Measurements from ENCODE around the gene TOM1. TPM values are rescaled to one million over a fixed set of nuclear protein-coding genes. Genes with fewer than 3 reads are reported as not detected.

TOM1 gene
- total and polyA plus RNA-seq, 7 experiments from 2014 or later = 32.3 to 225 (median 55.3) TPM

DNA sequence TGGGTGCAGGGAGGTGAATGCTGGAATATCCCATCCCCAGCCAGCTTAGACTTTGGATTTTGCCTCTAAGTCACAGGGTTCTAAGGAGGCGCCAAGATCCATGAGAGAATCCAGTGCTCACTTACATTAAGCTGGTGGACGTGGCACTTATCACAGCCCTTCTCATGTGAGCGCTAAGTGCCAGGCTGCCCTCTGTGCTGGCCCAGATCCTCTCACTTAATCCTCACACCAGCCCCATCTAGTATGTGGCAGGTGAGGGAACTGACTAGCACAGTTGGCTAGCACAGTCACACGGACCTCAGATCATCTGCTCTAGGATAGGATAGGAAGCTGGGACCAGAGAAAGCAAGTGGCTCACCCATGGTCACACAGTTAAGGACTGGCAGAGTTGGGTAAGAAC is 84.8 kb downstream of the TOM1 start:
- ATAC-seq (no peak), DNase-seq (no peak)
- H3K27me3 Mint-ChIP-seq = peaks cover 26 to 46% (median 34%) of the 10 kb centered on the region in 5 donors
- H3K36me3 ChIP-seq (ENCODE audit: control insufficient read depth in 2 of 3, insufficient read depth in 3 of 3, low read length in 3 of 3) = no peaks in the 10 kb centered on the region
- no peak overlapping the region for H3K27ac Mint-ChIP-seq
- no peaks in the 10 kb centered on the region for H3K9me3 Mint-ChIP-seq
- ChIA-PET POLR2A (no interaction called here), CTCF (interaction anchor here (0.6 kb wide), 1 partner anchor 10 kb away, joined by 3 read pairs; no protein-coding TSS in a partner anchor)
- no peaks in the 10 kb centered on the region for H3K9me3 ChIP-seq (ENCODE audit: control insufficient read depth in 2 of 3, low read length in 3 of 3)
- no peak overlapping the region for H3K4me3 Mint-ChIP-seq
- peaks cover 7 to 16% (median 11%) of the 10 kb centered on the region in 7 donors for H3K4me1 Mint-ChIP-seq
- H3K4me3 ChIP-seq (ENCODE audit: low read length) = no peak overlapping the region
- H3K4me1 ChIP-seq (ENCODE audit: control insufficient read depth in 2 of 2, insufficient read depth in 2 of 2, low read length in 2 of 2) = peaks cover 0 to 4% of the 10 kb centered on the region in 2 donors
- no peak overlapping the region for H3K27ac ChIP-seq (ENCODE audit: low read depth, low read length)
- intact Hi-C loops (cut with micrococcal nuclease) = no loop called here
- H3K36me3 Mint-ChIP-seq = no peaks in the 10 kb centered on the region
- H3K27me3 ChIP-seq (ENCODE audit: control insufficient read depth in 2 of 2, insufficient read depth in 2 of 2, low read length in 2 of 2) = peaks cover 0 to 6% of the 10 kb centered on the region in 2 donors

DNA sequence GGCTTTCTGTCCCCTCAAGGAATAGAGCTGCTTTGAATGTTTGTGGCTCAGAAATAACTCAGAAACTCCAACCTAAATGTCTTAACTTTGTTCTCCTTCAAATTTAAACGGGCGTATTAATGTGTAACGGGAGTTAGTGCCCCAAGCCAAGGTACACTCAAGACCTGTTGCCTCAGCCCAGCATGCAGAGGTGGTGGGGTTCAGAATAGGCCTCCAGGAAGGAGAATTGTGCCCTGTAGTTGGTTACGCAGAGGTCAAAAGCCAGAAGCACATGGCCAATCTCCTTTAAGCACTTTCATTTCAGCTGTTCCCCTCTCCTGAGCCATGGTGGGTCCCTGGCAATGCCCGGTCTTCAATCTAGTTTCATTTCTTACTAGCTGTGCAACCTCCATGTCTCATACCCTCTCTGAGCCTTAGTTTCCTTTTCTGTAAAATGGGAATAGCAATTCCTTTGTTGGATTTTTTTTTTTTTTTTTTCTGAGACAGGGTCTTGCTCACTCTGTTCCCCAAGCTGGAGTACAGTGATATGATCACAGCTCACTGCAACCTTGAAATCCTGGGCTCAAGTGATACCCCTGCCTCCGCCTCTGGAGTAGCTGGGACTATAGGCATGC is 85.4 kb downstream of the TOM1 start:
- intact Hi-C loops (cut with micrococcal nuclease) = no loop called here
- no peaks in the 10 kb centered on the region for H3K36me3 ChIP-seq (ENCODE audit: control insufficient read depth in 2 of 3, insufficient read depth in 3 of 3, low read length in 3 of 3)
- no peaks in the 10 kb centered on the region for H3K9me3 ChIP-seq (ENCODE audit: control insufficient read depth in 2 of 3, low read length in 3 of 3)
- peaks cover 26 to 46% (median 34%) of the 10 kb centered on the region in 5 donors for H3K27me3 Mint-ChIP-seq
- DNase-seq (no peak), ATAC-seq (no peak)
- H3K4me3 Mint-ChIP-seq = no peak overlapping the region
- H3K9me3 Mint-ChIP-seq = no peaks in the 10 kb centered on the region
- CTCF ChIA-PET = interaction anchor here (0.6 kb wide), 1 partner anchor 10 kb away, joined by 3 read pairs; no protein-coding TSS in a partner anchor
- peaks cover 0 to 6% of the 10 kb centered on the region in 2 donors for H3K27me3 ChIP-seq (ENCODE audit: control insufficient read depth in 2 of 2, insufficient read depth in 2 of 2, low read length in 2 of 2)
- peaks cover 0 to 4% of the 10 kb centered on the region in 2 donors for H3K4me1 ChIP-seq (ENCODE audit: control insufficient read depth in 2 of 2, insufficient read depth in 2 of 2, low read length in 2 of 2)
- no peaks in the 10 kb centered on the region for H3K36me3 Mint-ChIP-seq
- no peak overlapping the region for H3K27ac Mint-ChIP-seq
- H3K4me1 Mint-ChIP-seq = peaks cover 7 to 15% (median 11%) of the 10 kb centered on the region in 7 donors
- H3K27ac ChIP-seq (ENCODE audit: low read depth, low read length) = no peak overlapping the region
- POLR2A ChIA-PET = no interaction called here
- H3K4me3 ChIP-seq (ENCODE audit: low read length) = no peak overlapping the region

DNA sequence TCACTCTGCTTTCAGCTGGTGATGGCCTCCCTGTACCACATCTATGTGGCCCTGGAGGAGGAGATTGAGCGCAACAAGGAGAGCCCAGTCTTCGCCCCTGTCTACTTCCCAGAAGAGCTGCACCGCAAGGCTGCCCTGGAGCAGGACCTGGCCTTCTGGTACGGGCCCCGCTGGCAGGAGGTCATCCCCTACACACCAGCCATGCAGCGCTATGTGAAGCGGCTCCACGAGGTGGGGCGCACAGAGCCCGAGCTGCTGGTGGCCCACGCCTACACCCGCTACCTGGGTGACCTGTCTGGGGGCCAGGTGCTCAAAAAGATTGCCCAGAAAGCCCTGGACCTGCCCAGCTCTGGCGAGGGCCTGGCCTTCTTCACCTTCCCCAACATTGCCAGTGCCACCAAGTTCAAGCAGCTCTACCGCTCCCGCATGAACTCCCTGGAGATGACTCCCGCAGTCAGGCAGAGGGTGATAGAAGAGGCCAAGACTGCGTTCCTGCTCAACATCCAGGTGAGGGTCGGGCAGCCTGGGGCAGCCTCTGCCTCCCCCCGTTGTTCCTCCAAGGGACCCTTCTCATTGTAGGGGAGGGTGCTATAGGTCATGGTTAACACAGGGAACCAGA is 87.1 kb downstream of the TOM1 start:
- intact Hi-C loops (cut with micrococcal nuclease) = no loop called here
- no peak for ATAC-seq

DNA sequence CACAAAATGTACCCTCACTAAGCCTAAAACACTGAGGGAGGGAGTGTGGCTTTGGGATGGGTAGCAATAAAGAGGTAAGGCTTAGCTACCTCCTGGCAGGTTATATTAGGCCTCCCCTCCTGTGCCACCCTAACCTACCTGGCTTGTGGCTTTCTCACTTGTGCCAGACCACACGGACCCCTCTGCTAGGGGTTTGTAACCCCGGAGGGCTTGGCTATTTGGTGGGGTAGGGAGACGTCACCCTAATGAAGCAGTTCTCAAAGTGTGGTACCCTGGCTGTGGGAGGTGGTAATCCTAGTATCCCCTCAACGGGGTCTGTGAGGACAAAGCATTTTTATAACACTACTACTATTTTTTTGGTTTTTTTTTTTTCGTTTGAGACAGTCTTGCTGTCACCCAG is 91.2 kb downstream of the TOM1 start:
- Histone ChIP-seq H3K4me3 (ENCODE audit: low read length) (no peak overlapping the region), H3K9me3 (ENCODE audit: control insufficient read depth in 2 of 3, low read length in 3 of 3) (no peaks in the 10 kb centered on the region), H3K27me3 (ENCODE audit: control insufficient read depth in 2 of 2, insufficient read depth in 2 of 2, low read length in 2 of 2) (no peaks in the 10 kb centered on the region), H3K36me3 (ENCODE audit: control insufficient read depth in 2 of 3, insufficient read depth in 3 of 3, low read length in 3 of 3) (no peaks in the 10 kb centered on the region), H3K4me1 (ENCODE audit: control insufficient read depth in 2 of 2, insufficient read depth in 2 of 2, low read length in 2 of 2) (no peaks in the 10 kb centered on the region), H3K27ac (ENCODE audit: low read depth, low read length) (no peak overlapping the region)
- peaks cover 0 to 6% (median 0%) of the 10 kb centered on the region in 7 donors for H3K4me1 Mint-ChIP-seq
- intact Hi-C loops (cut with micrococcal nuclease) = no loop called here
- H3K9me3 Mint-ChIP-seq = no peaks in the 10 kb centered on the region
- no peak overlapping the region for H3K4me3 Mint-ChIP-seq
- no peak overlapping the region for H3K27ac Mint-ChIP-seq
- ATAC-seq (no peak), DNase-seq (no peak)
- peaks cover 0 to 11% (median 4%) of the 10 kb centered on the region in 5 donors for H3K27me3 Mint-ChIP-seq
- CTCF ChIA-PET = no interaction called here
- H3K36me3 Mint-ChIP-seq = no peaks in the 10 kb centered on the region
- POLR2A ChIA-PET = no interaction called here

More for the DNA sequence above, 87.1 kb downstream of the TOM1 start:
- Histone ChIP-seq H3K27ac (ENCODE audit: low read depth, low read length) (no peak overlapping the region), H3K4me1 (ENCODE audit: control insufficient read depth in 2 of 2, insufficient read depth in 2 of 2, low read length in 2 of 2) (no peaks in the 10 kb centered on the region), H3K36me3 (ENCODE audit: control insufficient read depth in 2 of 3, insufficient read depth in 3 of 3, low read length in 3 of 3) (no peaks in the 10 kb centered on the region), H3K4me3 (ENCODE audit: low read length) (no peak overlapping the region), H3K9me3 (ENCODE audit: control insufficient read depth in 2 of 3, low read length in 3 of 3) (no peaks in the 10 kb centered on the region), H3K27me3 (ENCODE audit: control insufficient read depth in 2 of 2, insufficient read depth in 2 of 2, low read length in 2 of 2) (peaks cover 0 to 1% of the 10 kb centered on the region in 2 donors)
- ChIA-PET CTCF (no interaction called here), POLR2A (no interaction called here)
- H3K27me3 Mint-ChIP-seq = peaks cover 20 to 41% (median 29%) of the 10 kb centered on the region in 5 donors
- no peaks in the 10 kb centered on the region for H3K9me3 Mint-ChIP-seq
- H3K36me3 Mint-ChIP-seq = no peaks in the 10 kb centered on the region
- no peak overlapping the region for H3K27ac Mint-ChIP-seq
- H3K4me3 Mint-ChIP-seq = no peak overlapping the region
- DNase-seq = no peak
- H3K4me1 Mint-ChIP-seq = peaks cover under 1 to 4% (median 1%) of the 10 kb centered on the region in 7 donors

DNA sequence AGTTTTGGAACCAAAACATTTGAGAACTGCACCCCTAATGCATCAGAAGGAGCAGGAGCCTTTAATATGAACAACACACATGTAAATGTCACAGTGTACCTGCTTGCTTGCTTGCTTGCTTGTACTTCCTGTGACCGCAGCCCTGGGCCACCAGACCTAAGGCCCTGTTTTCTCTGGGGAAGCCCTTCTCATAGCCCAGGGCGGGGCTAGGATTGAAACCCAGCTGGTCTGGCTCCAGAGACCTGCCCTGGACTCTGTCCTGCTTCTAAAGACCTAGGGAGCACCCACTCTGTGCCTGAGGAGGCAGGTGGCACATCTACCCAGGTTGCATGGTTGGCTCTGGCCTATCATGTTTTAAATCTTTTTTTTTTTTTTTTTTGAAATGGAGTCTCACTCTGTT is 92.7 kb downstream of the TOM1 start:
- Histone ChIP-seq H3K27me3 (ENCODE audit: control insufficient read depth in 2 of 2, insufficient read depth in 2 of 2, low read length in 2 of 2) (no peaks in the 10 kb centered on the region), H3K36me3 (ENCODE audit: control insufficient read depth in 2 of 3, insufficient read depth in 3 of 3, low read length in 3 of 3) (no peaks in the 10 kb centered on the region), H3K4me3 (ENCODE audit: low read length) (no peak overlapping the region), H3K9me3 (ENCODE audit: control insufficient read depth in 2 of 3, low read length in 3 of 3) (no peaks in the 10 kb centered on the region), H3K27ac (ENCODE audit: low read depth, low read length) (no peak overlapping the region), H3K4me1 (ENCODE audit: control insufficient read depth in 2 of 2, insufficient read depth in 2 of 2, low read length in 2 of 2) (no peaks in the 10 kb centered on the region)
- ChIA-PET POLR2A (no interaction called here), CTCF (no interaction called here)
- DNase-seq (no peak), ATAC-seq (no peak)
- Mint-ChIP-seq H3K27me3 (peaks cover 0 to 4% (median 3%) of the 10 kb centered on the region in 5 donors), H3K4me3 (no peak overlapping the region), H3K27ac (no peak overlapping the region), H3K4me1 (peaks cover 0 to 9% (median 0%) of the 10 kb centered on the region in 7 donors), H3K9me3 (no peaks in the 10 kb centered on the region), H3K36me3 (no peaks in the 10 kb centered on the region)
- intact Hi-C loops (cut with micrococcal nuclease) = no loop called here

DNA sequence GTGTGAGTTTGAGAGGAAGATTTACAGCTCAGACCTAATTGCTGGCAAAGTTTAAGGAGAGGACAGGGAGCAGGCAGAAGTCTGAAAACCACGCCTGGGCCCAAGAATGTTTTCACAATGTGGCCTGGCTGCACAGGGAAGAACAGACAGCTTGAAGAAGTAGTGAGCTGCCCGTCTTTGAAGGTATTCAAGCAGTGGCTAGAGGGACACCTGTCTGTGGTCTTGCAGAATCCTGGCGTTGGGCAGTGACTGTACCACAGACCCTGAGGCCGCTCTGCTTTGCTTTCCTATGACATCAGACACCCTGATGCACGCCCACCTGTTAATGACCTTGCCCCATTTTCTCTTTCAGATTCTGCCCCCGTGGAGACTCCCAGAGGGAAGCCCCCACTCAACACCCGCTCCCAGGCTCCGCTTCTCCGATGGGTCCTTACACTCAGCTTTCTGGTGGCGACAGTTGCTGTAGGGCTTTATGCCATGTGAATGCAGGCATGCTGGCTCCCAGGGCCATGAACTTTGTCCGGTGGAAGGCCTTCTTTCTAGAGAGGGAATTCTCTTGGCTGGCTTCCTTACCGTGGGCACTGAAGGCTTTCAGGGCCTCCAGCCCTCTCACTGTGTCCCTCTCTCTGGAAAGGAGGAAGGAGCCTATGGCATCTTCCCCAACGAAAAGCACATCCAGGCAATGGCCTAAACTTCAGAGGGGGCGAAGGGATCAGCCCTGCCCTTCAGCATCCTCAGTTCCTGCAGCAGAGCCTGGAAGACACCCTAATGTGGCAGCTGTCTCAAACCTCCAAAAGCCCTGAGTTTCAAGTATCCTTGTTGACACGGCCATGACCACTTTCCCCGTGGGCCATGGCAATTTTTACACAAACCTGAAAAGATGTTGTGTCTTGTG is 93.7 kb downstream of the TOM1 start:
- no peak overlapping the region for H3K27ac Mint-ChIP-seq
- no peaks in the 10 kb centered on the region for H3K36me3 ChIP-seq (ENCODE audit: control insufficient read depth in 2 of 3, insufficient read depth in 3 of 3, low read length in 3 of 3)
- POLR2A ChIA-PET = no interaction called here
- H3K27me3 ChIP-seq (ENCODE audit: control insufficient read depth in 2 of 2, insufficient read depth in 2 of 2, low read length in 2 of 2) = no peaks in the 10 kb centered on the region
- H3K27me3 Mint-ChIP-seq = peaks cover 0 to 4% (median 3%) of the 10 kb centered on the region in 5 donors
- H3K4me1 Mint-ChIP-seq = peaks cover 0 to 9% (median 0%) of the 10 kb centered on the region in 7 donors
- intact Hi-C loops (cut with micrococcal nuclease) = no loop called here
- CTCF ChIA-PET = no interaction called here
- H3K9me3 ChIP-seq (ENCODE audit: control insufficient read depth in 2 of 3, low read length in 3 of 3) = no peaks in the 10 kb centered on the region
- no peaks in the 10 kb centered on the region for H3K4me1 ChIP-seq (ENCODE audit: control insufficient read depth in 2 of 2, insufficient read depth in 2 of 2, low read length in 2 of 2)
- no peak overlapping the region for H3K27ac ChIP-seq (ENCODE audit: low read depth, low read length)
- no peaks in the 10 kb centered on the region for H3K36me3 Mint-ChIP-seq
- H3K4me3 Mint-ChIP-seq = no peak overlapping the region
- no peak overlapping the region for H3K4me3 ChIP-seq (ENCODE audit: low read length)
- H3K9me3 Mint-ChIP-seq = no peaks in the 10 kb centered on the region
- ATAC-seq = no peak
- no peak for DNase-seq
